ENCODE data around the gene COL12A1.

DNA sequence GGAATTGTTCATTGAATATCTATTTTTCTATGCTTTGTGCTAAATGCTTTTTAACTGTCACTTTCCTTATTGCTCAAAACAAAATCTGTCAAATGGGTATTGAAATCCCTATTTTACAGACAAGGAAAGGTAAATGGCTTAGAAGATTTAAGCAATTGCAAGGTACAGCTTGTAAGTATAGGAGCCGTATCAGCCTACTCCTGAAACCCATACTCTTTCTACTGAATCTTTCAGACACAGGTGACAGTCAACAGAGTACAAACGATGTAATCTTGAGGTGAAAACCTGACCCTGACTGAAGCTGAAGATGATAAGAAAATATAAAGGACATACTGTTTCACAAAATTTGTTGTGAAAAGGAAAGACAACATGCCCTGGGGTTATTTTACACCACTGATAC is 44.7 kb upstream of the COL12A1 start:
- TF ChIP-seq CTCF (IDR thresholded peaks at IDR 0.05) (no peak), POLR2A (IDR thresholded peaks at IDR 0.05) (no peak)
